ENCODE measurements around the gene SGK1. TPM values are rescaled to one million over a fixed set of nuclear protein-coding genes. Genes with fewer than 3 reads are reported as not detected.

Gene SGK1
- total RNA-seq, 1 donor from 2014 or later, result 91.0 TPM

- TF ChIP-seq CTCF (IDR thresholded peaks at IDR 0.05), result no peak
- H3K4me1 Mint-ChIP-seq (ENCODE audit: low read depth), result no peaks in the 10 kb centered on the region
- H3K27me3 Mint-ChIP-seq (ENCODE audit: low read depth), result peaks cover 2% of the 10 kb centered on the region
- peaks cover 1% of the 10 kb centered on the region for H3K36me3 Mint-ChIP-seq (ENCODE audit: low read depth)
- DNase-seq (ENCODE audit: low spot score), result no peak
- no peak overlapping the region for H3K4me3 Mint-ChIP-seq (ENCODE audit: unreplicated experiment)
- no peaks in the 10 kb centered on the region for H3K9me3 Mint-ChIP-seq (ENCODE audit: low read depth)
- no peak overlapping the region for H3K27ac Mint-ChIP-seq (ENCODE audit: unreplicated experiment)
Measured at GRCh38 chr6:134310817-134311216, 7.1 kb downstream of the SGK1 start.

- H3K27ac Mint-ChIP-seq (ENCODE audit: unreplicated experiment), result no peak overlapping the region
- no peaks in the 10 kb centered on the region for H3K9me3 Mint-ChIP-seq (ENCODE audit: low read depth)
- H3K27me3 Mint-ChIP-seq (ENCODE audit: low read depth), result peaks cover 2% of the 10 kb centered on the region
- H3K4me3 Mint-ChIP-seq (ENCODE audit: unreplicated experiment), result no peak overlapping the region
- DNase-seq (ENCODE audit: low spot score), result no peak
- no peak for TF ChIP-seq CTCF (IDR thresholded peaks at IDR 0.05)
- H3K36me3 Mint-ChIP-seq (ENCODE audit: low read depth), result peaks cover 1% of the 10 kb centered on the region
- no peaks in the 10 kb centered on the region for H3K4me1 Mint-ChIP-seq (ENCODE audit: low read depth)
Measured at GRCh38 chr6:134309983-134310605, 7.8 kb downstream of the SGK1 start.

- Mint-ChIP-seq H3K9me3 (ENCODE audit: low read depth) (no peaks in the 10 kb centered on the region), H3K36me3 (ENCODE audit: low read depth) (peaks cover 1% of the 10 kb centered on the region), H3K27ac (ENCODE audit: unreplicated experiment) (no peak overlapping the region)
Measured at GRCh38 chr6:134309227-134309626, 8.7 kb downstream of the SGK1 start.

GRCh38 chr6:134308800-134309199, 9.1 kb downstream of the SGK1 start:
- DNase-seq (ENCODE audit: low spot score), result no peak
- no peak overlapping the region for H3K27ac Mint-ChIP-seq (ENCODE audit: unreplicated experiment)
- H3K4me1 Mint-ChIP-seq (ENCODE audit: low read depth), result no peaks in the 10 kb centered on the region
- TF ChIP-seq CTCF (IDR thresholded peaks at IDR 0.05), result no peak
- H3K9me3 Mint-ChIP-seq (ENCODE audit: low read depth), result no peaks in the 10 kb centered on the region
- no peak overlapping the region for H3K4me3 Mint-ChIP-seq (ENCODE audit: unreplicated experiment)
- H3K27me3 Mint-ChIP-seq (ENCODE audit: low read depth), result peaks cover 2% of the 10 kb centered on the region
- peaks cover 1% of the 10 kb centered on the region for H3K36me3 Mint-ChIP-seq (ENCODE audit: low read depth)

More at GRCh38 chr6:134309227-134309626, 8.7 kb downstream of the SGK1 start:
- no peak overlapping the region for H3K4me3 Mint-ChIP-seq (ENCODE audit: unreplicated experiment)
- H3K4me1 Mint-ChIP-seq (ENCODE audit: low read depth), result no peaks in the 10 kb centered on the region
- no peak for DNase-seq (ENCODE audit: low spot score)
- TF ChIP-seq CTCF (IDR thresholded peaks at IDR 0.05), result no peak
- H3K27me3 Mint-ChIP-seq (ENCODE audit: low read depth), result peaks cover 2% of the 10 kb centered on the region

GRCh38 chr6:134307870-134308269, 10.0 kb downstream of the SGK1 start:
- Mint-ChIP-seq H3K27ac (ENCODE audit: unreplicated experiment) (no peak overlapping the region), H3K9me3 (ENCODE audit: low read depth) (no peaks in the 10 kb centered on the region), H3K27me3 (ENCODE audit: low read depth) (no peaks in the 10 kb centered on the region), H3K4me3 (ENCODE audit: unreplicated experiment) (no peak overlapping the region), H3K36me3 (ENCODE audit: low read depth) (peaks cover 1% of the 10 kb centered on the region), H3K4me1 (ENCODE audit: low read depth) (no peaks in the 10 kb centered on the region)
- TF ChIP-seq CTCF (IDR thresholded peaks at IDR 0.05), result no peak
- DNase-seq (ENCODE audit: low spot score), result no peak
